ENCODE results near the gene PRKAB2.
"Not testable (repeated sequence)": the region's sequence is repeated elsewhere in the genome, so short reads cannot be mapped to it uniquely, and the experiment has no call there.

Gene PRKAB2

GRCh38 chr1:147171399-147172167, 687 bp downstream of the PRKAB2 start:
- DNase-seq = no peak

GRCh38 chr1:147169840-147170674, 2.2 kb downstream of the PRKAB2 start:
- no peak for DNase-seq

- no peak for DNase-seq
Observed at GRCh38 chr1:147169171-147169570, 3.1 kb downstream of the PRKAB2 start.

- DNase-seq = no peak
Observed at GRCh38 chr1:147168626-147169058, 3.6 kb downstream of the PRKAB2 start.

- DNase-seq = no peak
Observed at GRCh38 chr1:147167365-147167764, 4.9 kb downstream of the PRKAB2 start.

GRCh38 chr1:147163019-147163418, 9.3 kb downstream of the PRKAB2 start:
- no peak for DNase-seq

GRCh38 chr1:147162093-147162492, 10.2 kb downstream of the PRKAB2 start:
- DNase-seq = no peak

- DNase-seq = not testable (repeated sequence)
Observed at GRCh38 chr1:147157116-147157515, 15.2 kb downstream of the PRKAB2 start.

GRCh38 chr1:147156642-147157041, 15.6 kb downstream of the PRKAB2 start:
- no peak for DNase-seq

GRCh38 chr1:147152772-147153171, 19.5 kb downstream of the PRKAB2 start:
- no peak for DNase-seq

GRCh38 chr1:147151244-147151643, 21.0 kb downstream of the PRKAB2 start:
- DNase-seq = no peak

- no peak for DNase-seq
Observed at GRCh38 chr1:147142886-147143285, 29.4 kb downstream of the PRKAB2 start.

- not testable (repeated sequence) for DNase-seq
Observed at GRCh38 chr1:147130721-147131120, 41.5 kb downstream of the PRKAB2 start.

- no peak for DNase-seq
Observed at GRCh38 chr1:147129116-147129873, 43.0 kb downstream of the PRKAB2 start.

GRCh38 chr1:147124266-147124665, 48.0 kb downstream of the PRKAB2 start:
- no peak for DNase-seq

- DNase-seq = no peak
Observed at GRCh38 chr1:147117109-147117508, 55.2 kb downstream of the PRKAB2 start.

- no peak for DNase-seq
Observed at GRCh38 chr1:147115496-147115895, 56.8 kb downstream of the PRKAB2 start.

- not testable (repeated sequence) for DNase-seq
Observed at GRCh38 chr1:147115079-147115478, 57.2 kb downstream of the PRKAB2 start.

GRCh38 chr1:147114353-147114752, 57.9 kb downstream of the PRKAB2 start:
- DNase-seq = not testable (repeated sequence)

GRCh38 chr1:147111381-147112130, 60.7 kb downstream of the PRKAB2 start:
- no peak for DNase-seq

GRCh38 chr1:147110872-147111271, 61.4 kb downstream of the PRKAB2 start:
- no peak for DNase-seq

GRCh38 chr1:147110434-147110833, 61.8 kb downstream of the PRKAB2 start:
- no peak for DNase-seq

GRCh38 chr1:147109762-147110161, 62.5 kb downstream of the PRKAB2 start:
- no peak for DNase-seq
